Activated CD8-positive, alpha-beta T cell treated with anti-CD3 and anti-CD28 coated beads for 36 hours (primary cell): ENCODE results near the gene SLC24A3. TPM values are rescaled to one million over a fixed set of nuclear protein-coding genes. Genes with fewer than 3 reads are reported as not detected.

ENCODE experiments used
- ATAC-seq: fragments of 200-7000 bp; cut with Tn5 transposase; one replicate; pipeline ENCODE4 v1.10.0; 2021; ENCODE audit warnings: mild to moderate bottlenecking, moderate library complexity
- CTCF ChIA-PET: fragments of 350-600 bp; sonication (Branson Sonifier 250); formaldehyde crosslinking; loops from one replicate; lab custom pipeline; 2021; ENCODE audit warnings: antibody characterized with exemption; lab: Charles Lee
- POLR2A ChIA-PET: fragments of 350-600 bp; sonication (Branson Sonifier 250); formaldehyde crosslinking; loops from one replicate; lab custom pipeline; 2021; ENCODE audit warnings: antibody characterized with exemption; lab: Charles Lee
- DNase-seq: peaks from one replicate; pipeline ENCODE4 v3.0.0-alpha.2; 2020
- H3K27ac Mint-ChIP-seq: one replicate; pipeline ENCODE4 v1.8.0; 2021; ENCODE audit warnings: mild to moderate bottlenecking, mixed read lengths
- H3K27me3 Mint-ChIP-seq: one replicate; pipeline ENCODE4 v1.8.0; 2021; ENCODE audit warnings: mixed read lengths
- H3K36me3 Mint-ChIP-seq: one replicate; pipeline ENCODE4 v1.8.0; 2021; ENCODE audit warnings: low read depth, mixed read lengths
- H3K4me1 Mint-ChIP-seq: one replicate; pipeline ENCODE4 v1.8.0; 2021; ENCODE audit warnings: low read depth, mixed read lengths
- H3K4me3 Mint-ChIP-seq: one replicate; pipeline ENCODE4 v1.8.0; 2021; ENCODE audit warnings: mild to moderate bottlenecking, moderate library complexity, mixed read lengths
- H3K9me3 Mint-ChIP-seq: one replicate; pipeline ENCODE4 v1.8.0; 2021; ENCODE audit warnings: mixed read lengths
- intact Hi-C: fragments of 100-400 bp; cut with micrococcal nuclease; formaldehyde crosslinking; loops from one replicate; pipeline ENCODE4 v1.10.0; 2022
- total RNA-seq, 2 experiments: library from RNA; stranded (reverse); gene quantifications; one replicate each; pipeline ENCODE4 v1.2.3, GENCODE V29; 2021
- TF ChIP-seq, protein P1 (sequence below): fragments of 200-600 bp; IDR thresholded peaks from one replicate; pipeline ENCODE4 v1.8.0; 2022; ENCODE audit warnings: antibody characterized with exemption, mild to moderate bottlenecking

SLC24A3 gene
- total RNA-seq, 2 experiments from 2014 or later = not detected

DNA sequence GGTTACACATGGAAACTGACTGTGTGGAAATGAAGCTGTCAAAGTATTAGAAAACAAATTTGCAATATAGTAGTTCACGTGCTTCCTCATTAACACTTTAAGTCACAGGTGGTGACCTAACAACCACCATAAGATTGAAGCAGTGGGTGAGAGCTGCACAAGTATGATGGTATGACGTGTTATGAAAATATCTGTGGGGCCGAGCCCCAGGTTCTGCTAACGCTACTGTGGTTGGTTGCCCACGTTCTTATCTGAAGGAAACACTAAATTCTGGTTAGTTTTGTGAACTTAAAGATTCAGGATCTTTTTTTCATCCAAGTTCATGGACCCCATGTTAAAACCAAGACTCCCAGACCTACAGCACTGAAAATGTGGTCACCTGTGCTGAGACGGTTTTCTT is 302.6 kb downstream of the SLC24A3 start:
- H3K36me3 Mint-ChIP-seq = no peaks in the 10 kb centered on the region
- intact Hi-C loops = no loop called here
- ATAC-seq = no peak

DNA sequence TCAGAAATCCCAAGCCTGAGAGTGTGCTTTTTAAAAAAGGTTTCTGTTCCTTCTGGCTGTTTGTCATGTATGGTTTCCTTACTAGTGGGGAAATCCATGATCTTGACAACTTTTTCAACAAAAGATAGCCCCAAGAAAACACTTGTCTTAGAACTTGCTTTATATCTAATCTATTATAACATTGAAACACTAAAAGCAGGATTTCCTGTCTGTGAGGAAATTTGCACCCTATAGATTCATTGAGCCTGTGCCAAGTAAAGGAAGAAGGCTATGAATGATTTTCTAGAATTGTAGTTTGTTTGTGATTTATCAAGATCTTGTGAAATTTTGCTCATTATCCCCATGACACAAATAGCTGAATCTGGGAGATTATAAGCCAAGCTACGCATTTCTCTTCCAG is 307.0 kb downstream of the SLC24A3 start:
- Mint-ChIP-seq H3K27me3 (no peaks in the 10 kb centered on the region), H3K36me3 (no peaks in the 10 kb centered on the region), H3K4me3 (no peak overlapping the region), H3K4me1 (peaks cover 5% of the 10 kb centered on the region), H3K9me3 (no peaks in the 10 kb centered on the region), H3K27ac (no peak overlapping the region)
- DNase-seq (no peak), ATAC-seq (no peak)
- intact Hi-C loops = no loop called here
- TF ChIP-seq, protein P1, sequence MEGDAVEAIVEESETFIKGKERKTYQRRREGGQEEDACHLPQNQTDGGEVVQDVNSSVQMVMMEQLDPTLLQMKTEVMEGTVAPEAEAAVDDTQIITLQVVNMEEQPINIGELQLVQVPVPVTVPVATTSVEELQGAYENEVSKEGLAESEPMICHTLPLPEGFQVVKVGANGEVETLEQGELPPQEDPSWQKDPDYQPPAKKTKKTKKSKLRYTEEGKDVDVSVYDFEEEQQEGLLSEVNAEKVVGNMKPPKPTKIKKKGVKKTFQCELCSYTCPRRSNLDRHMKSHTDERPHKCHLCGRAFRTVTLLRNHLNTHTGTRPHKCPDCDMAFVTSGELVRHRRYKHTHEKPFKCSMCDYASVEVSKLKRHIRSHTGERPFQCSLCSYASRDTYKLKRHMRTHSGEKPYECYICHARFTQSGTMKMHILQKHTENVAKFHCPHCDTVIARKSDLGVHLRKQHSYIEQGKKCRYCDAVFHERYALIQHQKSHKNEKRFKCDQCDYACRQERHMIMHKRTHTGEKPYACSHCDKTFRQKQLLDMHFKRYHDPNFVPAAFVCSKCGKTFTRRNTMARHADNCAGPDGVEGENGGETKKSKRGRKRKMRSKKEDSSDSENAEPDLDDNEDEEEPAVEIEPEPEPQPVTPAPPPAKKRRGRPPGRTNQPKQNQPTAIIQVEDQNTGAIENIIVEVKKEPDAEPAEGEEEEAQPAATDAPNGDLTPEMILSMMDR = no peak
- ChIA-PET CTCF (no interaction called here), POLR2A (no interaction called here)

More for the DNA sequence above, 302.6 kb downstream of the SLC24A3 start:
- H3K9me3 Mint-ChIP-seq = no peaks in the 10 kb centered on the region
- H3K27ac Mint-ChIP-seq = no peak overlapping the region
- no peaks in the 10 kb centered on the region for H3K27me3 Mint-ChIP-seq
- no peak for DNase-seq
- no peak overlapping the region for H3K4me3 Mint-ChIP-seq
- CTCF ChIA-PET = no interaction called here
- TF ChIP-seq, protein P1 = no peak
- POLR2A ChIA-PET = no interaction called here
- H3K4me1 Mint-ChIP-seq = no peaks in the 10 kb centered on the region

DNA sequence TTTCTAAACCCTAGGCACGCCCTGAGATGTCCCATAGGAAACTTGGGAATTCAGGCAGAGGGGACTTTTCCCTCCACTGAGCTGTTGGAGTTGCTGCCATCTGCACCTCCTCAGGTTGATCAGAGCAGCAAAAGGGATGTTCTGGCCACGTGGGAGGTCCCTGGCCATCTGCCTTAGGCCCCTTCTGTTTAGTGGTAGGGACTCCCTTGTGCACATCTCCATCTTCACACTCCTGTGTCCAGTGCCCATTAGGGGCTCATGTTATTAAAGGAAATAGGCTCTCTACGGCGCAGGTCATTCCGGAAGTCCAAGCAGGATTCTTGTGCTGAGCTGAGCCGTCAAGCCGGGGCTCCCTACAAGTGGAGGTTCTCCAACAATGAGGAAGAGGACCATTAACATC is 307.8 kb downstream of the SLC24A3 start:
- intact Hi-C loops = no loop called here
- H3K36me3 Mint-ChIP-seq = no peaks in the 10 kb centered on the region
- TF ChIP-seq, protein P1 = no peak
- no peak for ATAC-seq
- H3K27me3 Mint-ChIP-seq = no peaks in the 10 kb centered on the region
- peaks cover 5% of the 10 kb centered on the region for H3K4me1 Mint-ChIP-seq
- CTCF ChIA-PET = no interaction called here
- H3K4me3 Mint-ChIP-seq = no peak overlapping the region
- H3K9me3 Mint-ChIP-seq = no peaks in the 10 kb centered on the region
- POLR2A ChIA-PET = interaction anchor here (0.6 kb wide), 1 partner anchor 26 kb away, joined by 3 read pairs; no protein-coding TSS in a partner anchor
- DNase-seq = no peak
- H3K27ac Mint-ChIP-seq = no peak overlapping the region

DNA sequence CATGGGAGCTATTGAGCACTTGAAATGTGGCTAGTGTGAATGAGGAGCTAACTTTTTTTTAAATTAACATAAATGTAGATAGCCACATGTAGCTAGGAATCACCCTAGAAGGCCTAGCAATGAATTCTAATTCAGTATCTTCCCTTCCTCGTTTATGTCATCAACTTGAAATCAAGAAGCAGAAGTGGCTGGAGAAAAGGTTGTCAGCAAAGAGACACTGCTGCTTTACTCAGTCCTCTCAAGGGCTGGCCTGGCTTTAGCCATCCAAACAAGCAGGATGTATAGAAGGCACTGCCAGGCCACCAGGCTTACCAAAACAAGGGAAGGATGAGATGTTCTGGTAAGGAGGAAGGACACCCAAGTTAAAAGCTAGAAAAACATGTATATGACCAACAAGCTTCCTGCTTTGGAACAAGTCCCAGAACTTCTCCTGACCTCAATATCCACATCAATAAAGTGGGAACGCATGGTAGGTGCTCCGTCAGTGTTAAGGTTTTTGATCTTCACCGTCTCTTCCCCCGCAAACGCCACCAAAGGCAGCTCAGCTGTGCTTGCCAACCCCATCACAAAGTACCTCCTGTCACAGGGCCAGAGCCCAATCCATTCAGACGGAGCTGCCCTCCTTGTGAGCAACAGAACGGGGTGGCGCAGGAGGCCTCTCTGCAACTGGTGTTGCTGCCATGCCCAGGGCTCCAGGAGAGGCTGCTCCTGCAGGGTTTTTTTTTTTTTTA is 309.8 kb downstream of the SLC24A3 start:
- TF ChIP-seq, protein P1 = no peak
- intact Hi-C loops = no loop called here
- ATAC-seq (no peak), DNase-seq (peak; percentile 7)
- H3K4me3 Mint-ChIP-seq = no peak overlapping the region
- H3K27me3 Mint-ChIP-seq = no peaks in the 10 kb centered on the region
- no peaks in the 10 kb centered on the region for H3K9me3 Mint-ChIP-seq
- ChIA-PET POLR2A (no interaction called here), CTCF (no interaction called here)
- H3K4me1 Mint-ChIP-seq = peaks cover 5% of the 10 kb centered on the region
- no peaks in the 10 kb centered on the region for H3K36me3 Mint-ChIP-seq
- H3K27ac Mint-ChIP-seq = no peak overlapping the region

DNA sequence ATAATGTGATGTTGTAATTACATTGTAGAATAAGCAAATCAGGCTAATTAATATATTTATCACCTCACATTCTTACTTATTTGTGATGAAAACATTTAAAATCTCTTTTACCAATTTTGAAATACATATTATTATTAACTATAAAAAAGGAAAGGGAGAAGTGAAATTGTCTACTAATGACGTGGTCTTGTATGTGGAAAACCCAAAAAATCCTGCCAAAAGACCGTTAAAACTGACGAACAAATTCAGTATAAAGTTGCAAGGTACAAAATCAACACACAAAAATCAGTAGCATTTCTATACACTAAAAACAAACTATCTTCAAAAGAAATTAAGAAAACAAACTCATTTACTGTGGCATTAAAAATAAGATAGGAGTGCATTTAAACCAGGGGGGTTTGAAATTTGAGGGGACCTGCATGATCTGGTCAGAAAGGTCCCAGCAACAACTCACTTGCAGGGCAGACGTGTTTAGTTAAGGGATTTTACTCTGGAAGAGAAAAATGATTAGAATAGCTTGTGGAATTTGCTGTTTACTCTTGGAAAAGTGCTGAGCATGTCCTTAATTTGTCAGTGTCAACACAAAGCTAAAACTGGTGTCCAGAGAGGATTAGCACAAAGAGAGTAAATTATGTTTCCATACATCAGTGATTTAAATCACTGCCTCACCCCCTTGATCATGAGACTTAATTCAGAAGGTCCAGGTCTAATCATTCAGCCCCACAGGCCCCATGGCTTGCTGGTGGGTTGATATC is 310.6 kb downstream of the SLC24A3 start:
- DNase-seq = no peak
- Mint-ChIP-seq H3K27ac (no peak overlapping the region), H3K4me1 (peaks cover 5% of the 10 kb centered on the region), H3K36me3 (no peaks in the 10 kb centered on the region), H3K9me3 (no peaks in the 10 kb centered on the region), H3K4me3 (no peak overlapping the region), H3K27me3 (no peaks in the 10 kb centered on the region)
- ChIA-PET CTCF (no interaction called here), POLR2A (no interaction called here)
- ATAC-seq = no peak
- intact Hi-C loops = no loop called here
- TF ChIP-seq, protein P1 = no peak
